ENCODE results near the gene GCFC2. TPM values are rescaled to one million over a fixed set of nuclear protein-coding genes. Genes with fewer than 3 reads are reported as not detected.
"Not testable (repeated sequence)": the region's sequence is repeated elsewhere in the genome, so short reads cannot be mapped to it uniquely, and the experiment has no call there.

GCFC2 gene
- total RNA-seq, 4 donors from 2014 or later, result 14.9 to 37.7 (median 18.7) TPM

- no peak for DNase-seq (ENCODE audit: low spot score in 2 of 2)
- peaks cover 2% of the 10 kb centered on the region for H3K4me1 ChIP-seq
- H3K27me3 ChIP-seq, result no peaks in the 10 kb centered on the region
- WGBS, result 52% methylated on average over 3 of the region's 3 CpGs
- H3K4me3 ChIP-seq, result no peak overlapping the region
- TF ChIP-seq CTCF (IDR thresholded peaks at IDR 0.05) (no peak), POLR2A (IDR thresholded peaks at IDR 0.05) (no peak), POLR2AphosphoS5 (IDR thresholded peaks at IDR 0.05) (no peak), EP300 (IDR thresholded peaks at IDR 0.05) (no peak)
- H3K9me3 ChIP-seq, result no peaks in the 10 kb centered on the region
- H3K36me3 ChIP-seq, result no peaks in the 10 kb centered on the region
- H3K27ac ChIP-seq, result no peak overlapping the region
These were observed 5.7 kb upstream of the GCFC2 start for GRCh38 chr2:75716406-75716805.

DNA sequence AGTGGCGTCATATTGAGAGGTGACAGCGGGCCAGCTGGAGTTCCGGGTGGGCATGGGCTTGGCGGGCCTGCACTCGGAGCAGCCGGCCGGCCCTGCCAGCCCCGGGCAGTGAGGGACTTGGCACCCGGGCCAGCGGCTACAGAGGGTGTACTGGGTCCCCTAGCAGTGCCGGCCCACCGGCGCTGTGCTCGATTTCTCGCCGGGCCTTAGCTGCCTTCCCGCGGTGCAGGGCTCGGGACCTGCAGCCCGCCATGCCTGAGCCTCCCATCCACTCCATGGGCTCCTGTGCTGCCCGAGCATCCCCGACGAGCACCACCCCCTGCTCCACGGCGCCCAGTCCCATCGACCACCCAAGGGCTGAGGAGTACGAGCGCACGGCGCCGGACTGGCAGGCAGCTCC is 875 bp upstream of the GCFC2 start:
- H3K4me1 ChIP-seq, result peaks cover 26% of the 10 kb centered on the region
- not testable (repeated sequence) for H3K27ac ChIP-seq

GRCh38 chr2:75710220-75710576 is 517 bp downstream of the GCFC2 start:
- no peaks in the 10 kb centered on the region for H3K9me3 ChIP-seq
- TF ChIP-seq EP300 (IDR thresholded peaks at IDR 0.05) (no peak), POLR2AphosphoS5 (IDR thresholded peaks at IDR 0.05) (no peak), POLR2A (IDR thresholded peaks at IDR 0.05) (no peak), CTCF (IDR thresholded peaks at IDR 0.05) (no peak)
- peak overlapping the region; percentile 83 for H3K27ac ChIP-seq
- peaks cover 29% of the 10 kb centered on the region for H3K4me1 ChIP-seq
- peaks cover 8% of the 10 kb centered on the region for H3K36me3 ChIP-seq
- whole genome bisulfite sequencing, result 6% methylated on average over 9 of the region's 12 CpGs
- no peaks in the 10 kb centered on the region for H3K27me3 ChIP-seq
- DNase-seq (ENCODE audit: low spot score in 2 of 2), result no peak
- peak overlapping the region; percentile 75 for H3K4me3 ChIP-seq

More for the DNA sequence above, 875 bp upstream of the GCFC2 start:
- H3K9me3 ChIP-seq; DNase-seq (ENCODE audit: low spot score in 2 of 2); H3K4me3 ChIP-seq; H3K27me3 ChIP-seq; H3K36me3 ChIP-seq: not testable (repeated sequence)
- 99% methylated on average over 10 of the region's 31 CpGs for WGBS

GRCh38 chr2:75709297-75709696 is 1.4 kb downstream of the GCFC2 start:
- Histone ChIP-seq H3K4me3 (peak overlapping the region; percentile 75), H3K4me1 (peaks cover 29% of the 10 kb centered on the region), H3K27me3 (no peaks in the 10 kb centered on the region), H3K9me3 (no peaks in the 10 kb centered on the region), H3K36me3 (peaks cover 17% of the 10 kb centered on the region), H3K27ac (no peak overlapping the region)
- TF ChIP-seq POLR2A (IDR thresholded peaks at IDR 0.05) (no peak), CTCF (IDR thresholded peaks at IDR 0.05) (no peak), POLR2AphosphoS5 (IDR thresholded peaks at IDR 0.05) (no peak), EP300 (IDR thresholded peaks at IDR 0.05) (no peak)
- no peak for DNase-seq (ENCODE audit: low spot score in 2 of 2)
- WGBS, result 35% methylated on average over 3 of the region's 3 CpGs

DNA sequence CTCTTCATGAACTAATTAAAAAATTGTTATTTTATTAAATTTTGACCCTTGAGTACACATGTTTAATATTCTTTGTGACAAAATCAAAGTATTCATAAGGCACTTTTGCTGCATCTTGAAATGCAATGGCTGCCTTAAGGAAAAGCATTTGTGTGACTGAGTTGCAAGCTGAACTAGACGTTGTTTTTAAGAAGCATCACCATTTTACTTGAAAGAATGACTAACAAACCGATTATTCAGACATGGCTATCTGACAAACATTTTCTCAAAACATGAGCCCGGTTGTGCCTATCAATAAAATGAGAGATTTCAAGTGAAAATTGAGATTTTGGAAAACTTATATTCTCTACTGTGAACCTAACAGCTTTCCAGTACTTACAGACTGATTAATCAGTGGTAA is 2.8 kb downstream of the GCFC2 start:
- no peak overlapping the region for H3K4me3 ChIP-seq
- H3K27me3 ChIP-seq, result no peaks in the 10 kb centered on the region
- peaks cover 29% of the 10 kb centered on the region for H3K4me1 ChIP-seq
- H3K36me3 ChIP-seq, result peaks cover 31% of the 10 kb centered on the region
- no peak for TF ChIP-seq POLR2A (IDR thresholded peaks at IDR 0.05)
- TF ChIP-seq CTCF (IDR thresholded peaks at IDR 0.05), result no peak
- H3K27ac ChIP-seq, result no peak overlapping the region
- H3K9me3 ChIP-seq, result no peaks in the 10 kb centered on the region
- DNase-seq (ENCODE audit: low spot score in 2 of 2), result no peak
- 63% methylated on average over 3 of the region's 3 CpGs for WGBS

DNA sequence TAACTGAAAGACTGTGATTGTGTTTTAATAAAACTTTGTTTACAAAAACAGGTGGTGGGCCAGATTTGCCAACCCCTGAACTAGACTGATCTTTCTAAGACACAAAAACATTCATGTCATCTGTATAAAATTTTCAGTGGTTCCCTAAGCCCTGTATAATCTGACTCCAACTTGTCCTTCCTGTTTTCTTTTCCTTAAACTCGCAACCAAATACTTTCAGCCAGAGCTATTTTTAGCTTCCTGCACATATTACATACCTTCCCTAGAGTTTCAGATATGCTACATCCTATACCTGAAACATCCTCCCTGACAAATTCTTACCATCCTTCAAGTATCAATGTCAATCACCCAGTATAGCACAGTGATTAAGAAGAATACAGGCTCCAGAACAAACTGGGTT is 4.8 kb downstream of the GCFC2 start:
- no peak overlapping the region for H3K27ac ChIP-seq

More for the DNA sequence above, 4.8 kb downstream of the GCFC2 start:
- no peak for TF ChIP-seq POLR2A (IDR thresholded peaks at IDR 0.05)
- no peak for TF ChIP-seq EP300 (IDR thresholded peaks at IDR 0.05)
- TF ChIP-seq CTCF (IDR thresholded peaks at IDR 0.05), result no peak
- no peak for TF ChIP-seq POLR2AphosphoS5 (IDR thresholded peaks at IDR 0.05)
- DNase-seq (ENCODE audit: low spot score in 2 of 2), result no peak
- Histone ChIP-seq H3K27me3 (no peaks in the 10 kb centered on the region), H3K36me3 (peaks cover 50% of the 10 kb centered on the region), H3K4me3 (no peak overlapping the region), H3K4me1 (peaks cover 23% of the 10 kb centered on the region), H3K9me3 (no peaks in the 10 kb centered on the region)
- 26% methylated on average over 1 of the region's 1 CpG for WGBS

Data from suprapubic skin (tissue), 4 donors.